ENCODE measurements around the gene CCDC184. TPM values are rescaled to one million over a fixed set of nuclear protein-coding genes. Genes with fewer than 3 reads are reported as not detected.

Gene CCDC184
- total RNA-seq, 2 donors from 2014 or later: 0.81 to 5.6 TPM

GRCh38 chr12:48180424-48180823 lies 3.0 kb upstream of the CCDC184 start:
- no peak for DNase-seq (ENCODE audit: low spot score)
- Histone ChIP-seq H3K4me1 (ENCODE audit: control insufficient read depth in 1 of 2, low read depth in 2 of 2) (peaks cover 4 to 16% of the 10 kb centered on the region in 2 donors), H3K4me3 (no peak overlapping the region), H3K9me3 (no peaks in the 10 kb centered on the region), H3K27ac (no peak overlapping the region), H3K36me3 (no peaks in the 10 kb centered on the region), H3K27me3 (replicated peaks; ENCODE audit: insufficient read depth) (no peaks in the 10 kb centered on the region)
- no peak for ATAC-seq (ENCODE audit: insufficient number of reproducible peaks, low FRiP score, low read depth)
- no peak for TF ChIP-seq CTCF (IDR thresholded peaks at IDR 0.05)

- no peak for TF ChIP-seq CTCF (IDR thresholded peaks at IDR 0.05)
- DNase-seq (ENCODE audit: low spot score) (no peak), ATAC-seq (ENCODE audit: insufficient number of reproducible peaks, low FRiP score, low read depth) (no peak)
- Histone ChIP-seq H3K4me3 (no peak overlapping the region), H3K9me3 (no peaks in the 10 kb centered on the region), H3K27me3 (replicated peaks; ENCODE audit: insufficient read depth) (no peaks in the 10 kb centered on the region), H3K36me3 (no peaks in the 10 kb centered on the region), H3K27ac (no peak overlapping the region), H3K4me1 (ENCODE audit: control insufficient read depth in 1 of 2, low read depth in 2 of 2) (peaks cover 4 to 16% of the 10 kb centered on the region in 2 donors)
Measured at GRCh38 chr12:48180857-48181495, 2.5 kb upstream of the CCDC184 start.

GRCh38 chr12:48182631-48183030 lies 813 bp upstream of the CCDC184 start:
- H3K36me3 ChIP-seq: no peaks in the 10 kb centered on the region
- ATAC-seq (ENCODE audit: insufficient number of reproducible peaks, low FRiP score, low read depth) (no peak), DNase-seq (ENCODE audit: low spot score) (no peak)
- H3K4me1 ChIP-seq (ENCODE audit: control insufficient read depth in 1 of 2, low read depth in 2 of 2): peaks cover 4 to 16% of the 10 kb centered on the region in 2 donors
- peak overlapping the region; percentile 18 to 66 for H3K27ac ChIP-seq
- H3K9me3 ChIP-seq: no peaks in the 10 kb centered on the region
- TF ChIP-seq CTCF (IDR thresholded peaks at IDR 0.05): no peak
- H3K27me3 ChIP-seq (replicated peaks; ENCODE audit: insufficient read depth): no peaks in the 10 kb centered on the region
- H3K4me3 ChIP-seq: peak overlapping the region; percentile 96

- DNase-seq (ENCODE audit: low spot score) (no peak), ATAC-seq (ENCODE audit: insufficient number of reproducible peaks, low FRiP score, low read depth) (no peak)
- no peaks in the 10 kb centered on the region for H3K27me3 ChIP-seq (replicated peaks; ENCODE audit: insufficient read depth)
- H3K4me1 ChIP-seq (ENCODE audit: control insufficient read depth in 1 of 2, low read depth in 2 of 2): peaks cover 4 to 16% of the 10 kb centered on the region in 2 donors
- no peak overlapping the region for H3K27ac ChIP-seq
- H3K4me3 ChIP-seq: peak overlapping the region; percentile 96
- no peaks in the 10 kb centered on the region for H3K36me3 ChIP-seq
- H3K9me3 ChIP-seq: no peaks in the 10 kb centered on the region
- no peak for TF ChIP-seq CTCF (IDR thresholded peaks at IDR 0.05)
Measured at GRCh38 chr12:48183876-48184548, 568 bp downstream of the CCDC184 start.

GRCh38 chr12:48184549-48184922 lies 1.1 kb downstream of the CCDC184 start:
- Histone ChIP-seq H3K27me3 (replicated peaks; ENCODE audit: insufficient read depth) (no peaks in the 10 kb centered on the region), H3K4me3 (peak overlapping the region; percentile 96), H3K27ac (no peak overlapping the region), H3K9me3 (no peaks in the 10 kb centered on the region), H3K4me1 (ENCODE audit: control insufficient read depth in 1 of 2, low read depth in 2 of 2) (peaks cover 4 to 16% of the 10 kb centered on the region in 2 donors), H3K36me3 (no peaks in the 10 kb centered on the region)
- DNase-seq (ENCODE audit: low spot score) (no peak), ATAC-seq (ENCODE audit: insufficient number of reproducible peaks, low FRiP score, low read depth) (no peak)
- no peak for TF ChIP-seq CTCF (IDR thresholded peaks at IDR 0.05)

All from thoracic aorta (tissue), 2 donors.